Colonic mucosa (tissue), 4 donors: ENCODE data around the gene ROMO1. TPM values are rescaled to one million over a fixed set of nuclear protein-coding genes. Genes with fewer than 3 reads are reported as not detected.

Experiments used
- DNase-seq: peaks from one replicate; pipeline ENCODE4 v3.0.0-alpha.2; 2020
- H3K27ac ChIP-seq: fragments of 200-600 bp; one replicate; pipeline ENCODE4 v1.8.0; 2021
- H3K27me3 ChIP-seq: fragments of 200-600 bp; one replicate; pipeline ENCODE4 v1.8.0; 2021
- H3K36me3 ChIP-seq: fragments of 200-600 bp; one replicate; pipeline ENCODE4 v1.8.0; 2021
- H3K4me1 ChIP-seq: fragments of 200-600 bp; one replicate; pipeline ENCODE4 v1.8.0; 2021; ENCODE audit warnings: mild to moderate bottlenecking
- H3K4me3 ChIP-seq: fragments of 200-600 bp; one replicate; pipeline ENCODE4 v1.8.0; 2021
- H3K9ac ChIP-seq, 2 donors: one replicate each; pipeline ENCODE4 v1.7.0; 2013; ENCODE audit warnings: control low read depth in 2 of 2, low read depth in 2 of 2, low read length in 2 of 2
- H3K9me3 ChIP-seq: fragments of 200-600 bp; one replicate; pipeline ENCODE4 v1.8.0; 2021
- intact Hi-C: fragments of 100-400 bp; cut with DNase I; formaldehyde crosslinking; loops from one replicate; pipeline ENCODE4 v1.14.1; 2022
- total RNA-seq, 2 donors: library from RNA; stranded (reverse); fragmentation: NEBNext Ultra II Directional in 1 of 2; extraction: Animal tissue kit (Norgen Biotek cat#: 25700) in 1 of 2; gene quantifications; one replicate each; pipeline ENCODE4 v1.2.1, GENCODE V29; 2021
- TF ChIP-seq, protein P1 (sequence below): fragments of 200-600 bp; IDR thresholded peaks from one replicate; pipeline ENCODE4 v1.8.0; 2022; ENCODE audit warnings: antibody characterized with exemption, mild to moderate bottlenecking
- donor health status: healthy.
- donor health status: DM: no; HTN: no; CAD: no.
- donor health status: DM: no; HTN: no; CAD: no.

Gene ROMO1
- total RNA-seq, 2 donors from 2014 or later = 189 to 268 TPM

- no peaks in the 10 kb centered on the region for H3K27me3 ChIP-seq
- no peak overlapping the region for H3K4me3 ChIP-seq
- no peak for DNase-seq
- intact Hi-C loops = no loop called here
- H3K36me3 ChIP-seq = peaks cover 54% of the 10 kb centered on the region
- H3K4me1 ChIP-seq = no peaks in the 10 kb centered on the region
- no peaks in the 10 kb centered on the region for H3K9me3 ChIP-seq
- no peak overlapping the region for H3K9ac ChIP-seq
- TF ChIP-seq, protein P1, sequence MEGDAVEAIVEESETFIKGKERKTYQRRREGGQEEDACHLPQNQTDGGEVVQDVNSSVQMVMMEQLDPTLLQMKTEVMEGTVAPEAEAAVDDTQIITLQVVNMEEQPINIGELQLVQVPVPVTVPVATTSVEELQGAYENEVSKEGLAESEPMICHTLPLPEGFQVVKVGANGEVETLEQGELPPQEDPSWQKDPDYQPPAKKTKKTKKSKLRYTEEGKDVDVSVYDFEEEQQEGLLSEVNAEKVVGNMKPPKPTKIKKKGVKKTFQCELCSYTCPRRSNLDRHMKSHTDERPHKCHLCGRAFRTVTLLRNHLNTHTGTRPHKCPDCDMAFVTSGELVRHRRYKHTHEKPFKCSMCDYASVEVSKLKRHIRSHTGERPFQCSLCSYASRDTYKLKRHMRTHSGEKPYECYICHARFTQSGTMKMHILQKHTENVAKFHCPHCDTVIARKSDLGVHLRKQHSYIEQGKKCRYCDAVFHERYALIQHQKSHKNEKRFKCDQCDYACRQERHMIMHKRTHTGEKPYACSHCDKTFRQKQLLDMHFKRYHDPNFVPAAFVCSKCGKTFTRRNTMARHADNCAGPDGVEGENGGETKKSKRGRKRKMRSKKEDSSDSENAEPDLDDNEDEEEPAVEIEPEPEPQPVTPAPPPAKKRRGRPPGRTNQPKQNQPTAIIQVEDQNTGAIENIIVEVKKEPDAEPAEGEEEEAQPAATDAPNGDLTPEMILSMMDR = no peak
- H3K27ac ChIP-seq = no peak overlapping the region
Observed at GRCh38 chr20:35731862-35732643, 32.8 kb downstream of the ROMO1 start.

GRCh38 chr20:35732644-35732982 lies 33.4 kb downstream of the ROMO1 start:
- intact Hi-C loops = no loop called here
- TF ChIP-seq, protein P1 = no peak
- Histone ChIP-seq H3K27ac (no peak overlapping the region), H3K36me3 (peaks cover 55% of the 10 kb centered on the region), H3K4me3 (no peak overlapping the region), H3K4me1 (no peaks in the 10 kb centered on the region), H3K9ac (no peak overlapping the region), H3K9me3 (no peaks in the 10 kb centered on the region), H3K27me3 (no peaks in the 10 kb centered on the region)
- DNase-seq = no peak

DNA sequence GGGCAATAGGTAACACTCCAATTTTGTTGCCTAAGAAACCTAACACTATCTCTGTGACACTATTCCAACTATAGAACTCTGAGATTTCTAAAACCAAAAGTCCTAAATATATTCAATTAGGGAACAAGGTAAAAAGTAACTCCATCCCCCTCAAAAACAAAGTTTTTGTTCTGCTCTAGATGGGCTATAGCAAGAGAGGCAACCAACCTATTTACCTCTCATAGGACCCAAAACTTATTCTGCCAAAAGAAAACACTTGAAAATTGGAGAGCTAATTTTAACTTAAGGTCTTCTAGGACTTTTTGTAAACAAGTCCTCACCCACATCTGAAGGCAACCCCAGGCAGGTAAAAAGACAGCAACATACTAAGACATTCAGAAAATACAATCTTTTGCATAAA lies 35.2 kb downstream of the ROMO1 start:
- DNase-seq = no peak
- Histone ChIP-seq H3K36me3 (peaks cover 56% of the 10 kb centered on the region), H3K27me3 (no peaks in the 10 kb centered on the region), H3K4me3 (no peak overlapping the region), H3K4me1 (peaks cover 7% of the 10 kb centered on the region), H3K27ac (no peak overlapping the region), H3K9me3 (no peaks in the 10 kb centered on the region), H3K9ac (no peak overlapping the region)
- intact Hi-C loops = no loop called here
- TF ChIP-seq, protein P1 = no peak

DNA sequence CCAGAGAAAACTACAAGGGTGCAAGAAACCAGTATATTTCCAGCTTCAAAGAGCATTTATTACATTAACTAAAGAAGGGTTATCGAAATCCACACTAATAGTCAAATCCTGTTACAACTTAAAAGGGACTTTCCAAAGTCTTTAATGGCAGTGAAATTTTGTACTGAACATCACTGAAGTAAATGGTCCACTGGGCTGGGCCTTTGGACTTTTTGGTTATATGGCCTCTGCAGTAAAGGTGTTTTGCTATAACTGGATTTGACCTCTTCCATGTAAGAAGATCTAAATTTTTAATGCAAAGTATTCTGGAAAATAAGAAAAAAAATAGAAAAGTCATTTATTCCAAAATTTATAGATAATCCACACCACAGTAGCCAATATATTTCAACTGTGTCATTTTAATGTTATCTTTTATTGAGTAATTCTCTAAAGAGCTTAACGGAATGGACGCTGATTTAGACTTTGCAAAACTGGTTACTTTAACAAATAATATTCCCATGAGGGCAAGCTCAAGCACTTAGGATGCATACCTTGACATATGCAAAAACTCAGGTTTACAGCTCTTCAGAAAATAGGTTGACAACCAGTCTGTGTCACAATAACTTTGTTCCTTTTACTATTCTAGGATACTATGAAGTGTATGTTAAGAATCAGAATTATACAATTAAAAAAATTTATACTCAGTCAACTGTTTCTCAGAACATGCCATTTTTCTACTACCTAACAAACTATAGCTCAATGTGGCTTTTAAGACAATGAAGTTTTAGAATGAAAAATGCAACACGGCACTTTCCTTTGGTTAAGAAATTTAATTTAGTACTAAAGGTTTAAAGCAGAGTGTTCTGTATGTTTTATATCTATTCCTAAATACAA lies 35.8 kb downstream of the ROMO1 start:
- H3K9ac ChIP-seq = no peak overlapping the region
- TF ChIP-seq, protein P1 = no peak
- peaks cover 8% of the 10 kb centered on the region for H3K4me1 ChIP-seq
- no peak overlapping the region for H3K27ac ChIP-seq
- DNase-seq = no peak
- H3K36me3 ChIP-seq = peaks cover 54% of the 10 kb centered on the region
- H3K4me3 ChIP-seq = no peak overlapping the region
- no peaks in the 10 kb centered on the region for H3K27me3 ChIP-seq
- H3K9me3 ChIP-seq = no peaks in the 10 kb centered on the region
- intact Hi-C loops = no loop called here

GRCh38 chr20:35735826-35736470 lies 36.7 kb downstream of the ROMO1 start:
- DNase-seq = no peak
- peaks cover 54% of the 10 kb centered on the region for H3K36me3 ChIP-seq
- no peak overlapping the region for H3K9ac ChIP-seq
- H3K4me1 ChIP-seq = peaks cover 12% of the 10 kb centered on the region
- H3K27ac ChIP-seq = no peak overlapping the region
- no peaks in the 10 kb centered on the region for H3K27me3 ChIP-seq
- no peak overlapping the region for H3K4me3 ChIP-seq
- TF ChIP-seq, protein P1 = no peak
- intact Hi-C loops = no loop called here
- no peaks in the 10 kb centered on the region for H3K9me3 ChIP-seq
